HepG2 (cell line): ENCODE measurements around the gene NLE1.

Experiments used
- CBFB ChIP-seq: sonication (generic); formaldehyde crosslinking; IDR thresholded peaks from 2 replicates; pipeline ENCODE4 v1.4.0; 2020; ENCODE audit warnings: missing genetic modification reagents
- EZH2 ChIP-seq: conservative IDR thresholded peaks from 2 replicates; pipeline ENCODE4 v1.6.1; 2012; ENCODE audit warnings: mild to moderate bottlenecking, low read depth, low read length, moderate library complexity
- ZKSCAN1 ChIP-seq: fragments of 150-350 bp; IDR thresholded peaks from 2 replicates; pipeline ENCODE4 v1.6.1; 2014; ENCODE audit warnings: low read length
- ZNF713 ChIP-seq: sonication (generic); formaldehyde crosslinking; IDR thresholded peaks from 2 replicates; pipeline ENCODE4 v1.4.0; 2020; ENCODE audit warnings: mild to moderate bottlenecking, missing genetic modification reagents
- TF ChIP-seq, protein P1 (sequence below): conservative IDR thresholded peaks from 2 replicates; pipeline ENCODE4 v1.6.1; 2018; ENCODE audit warnings: missing genetic modification reagents
- TF ChIP-seq, protein P2 (sequence below): sonication (generic); formaldehyde crosslinking; IDR thresholded peaks from 2 replicates; pipeline ENCODE4 v1.8.1; 2022; ENCODE audit warnings: mild to moderate bottlenecking, missing genetic modification reagents

DNA sequence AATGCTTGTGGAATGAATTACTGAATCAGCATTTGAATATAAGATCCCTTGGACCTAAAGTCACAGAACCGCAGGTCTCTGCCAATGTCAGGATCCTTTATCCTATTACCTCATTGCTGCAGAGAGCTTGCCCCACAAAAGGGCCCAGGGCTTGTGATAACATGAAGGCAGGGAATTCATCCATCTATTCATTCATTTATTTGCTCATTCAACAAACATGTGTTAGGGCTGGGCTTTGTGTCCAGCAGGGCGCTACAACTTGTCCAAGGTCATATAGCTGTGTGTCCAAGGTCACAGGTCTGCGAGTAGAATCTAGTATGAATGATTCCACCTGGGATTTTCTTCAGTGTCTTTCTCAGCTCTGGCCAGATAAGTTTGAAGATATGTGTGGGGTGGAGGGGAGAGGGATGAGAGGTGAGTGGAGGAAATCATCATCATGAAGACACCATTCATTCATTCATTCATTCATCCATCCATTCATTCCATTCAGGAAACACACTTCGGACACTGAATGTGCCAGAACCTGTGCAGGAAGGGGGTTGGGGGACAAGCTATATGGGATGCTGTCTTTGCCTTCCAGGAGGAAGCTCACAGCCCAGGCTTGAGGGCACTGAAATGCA, 4.2 kb upstream of the NLE1 start:
- TF ChIP-seq, protein P1, sequence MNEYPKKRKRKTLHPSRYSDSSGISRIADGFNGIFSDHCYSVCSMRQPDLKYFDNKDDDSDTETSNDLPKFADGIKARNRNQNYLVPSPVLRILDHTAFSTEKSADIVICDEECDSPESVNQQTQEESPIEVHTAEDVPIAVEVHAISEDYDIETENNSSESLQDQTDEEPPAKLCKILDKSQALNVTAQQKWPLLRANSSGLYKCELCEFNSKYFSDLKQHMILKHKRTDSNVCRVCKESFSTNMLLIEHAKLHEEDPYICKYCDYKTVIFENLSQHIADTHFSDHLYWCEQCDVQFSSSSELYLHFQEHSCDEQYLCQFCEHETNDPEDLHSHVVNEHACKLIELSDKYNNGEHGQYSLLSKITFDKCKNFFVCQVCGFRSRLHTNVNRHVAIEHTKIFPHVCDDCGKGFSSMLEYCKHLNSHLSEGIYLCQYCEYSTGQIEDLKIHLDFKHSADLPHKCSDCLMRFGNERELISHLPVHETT: no peak
- TF ChIP-seq CBFB (no peak), EZH2 (no peak), ZNF713 (CRISPR knock-in tag) (no peak), ZKSCAN1 (no peak)
- TF ChIP-seq, protein P2, sequence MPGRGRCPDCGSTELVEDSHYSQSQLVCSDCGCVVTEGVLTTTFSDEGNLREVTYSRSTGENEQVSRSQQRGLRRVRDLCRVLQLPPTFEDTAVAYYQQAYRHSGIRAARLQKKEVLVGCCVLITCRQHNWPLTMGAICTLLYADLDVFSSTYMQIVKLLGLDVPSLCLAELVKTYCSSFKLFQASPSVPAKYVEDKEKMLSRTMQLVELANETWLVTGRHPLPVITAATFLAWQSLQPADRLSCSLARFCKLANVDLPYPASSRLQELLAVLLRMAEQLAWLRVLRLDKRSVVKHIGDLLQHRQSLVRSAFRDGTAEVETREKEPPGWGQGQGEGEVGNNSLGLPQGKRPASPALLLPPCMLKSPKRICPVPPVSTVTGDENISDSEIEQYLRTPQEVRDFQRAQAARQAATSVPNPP (CRISPR knock-in tag): no peak
